Fibroblast of the aortic adventitia (primary cell): ENCODE data around the gene VMAC. TPM values are rescaled to one million over a fixed set of nuclear protein-coding genes. Genes with fewer than 3 reads are reported as not detected.

ENCODE experiments used
- DNase-seq: peaks from one replicate; pipeline ENCODE4 v3.0.0-alpha.2; 2010; ENCODE audit warnings: low read depth
- H3K4me3 ChIP-seq: 2 replicates; pipeline ENCODE4 v1.5.1; 2011; ENCODE audit warnings: low read depth, mild to moderate bottlenecking, control low read depth, low read length, moderate library complexity
- total RNA-seq: library from RNA; depleted of rRNA; stranded (reverse); fragments of >200 nt; gene quantifications from 2 replicates; pipeline ENCODE4 v1.2.3, GENCODE V29; 2012; ENCODE audit warnings: low replicate concordance
- TF ChIP-seq, protein P1 (sequence below): IDR thresholded peaks from 2 replicates; pipeline ENCODE4 v1.5.1; 2011; ENCODE audit warnings: mild to moderate bottlenecking, low read length, control low read depth, inconsistent platforms; ENCODE audit not compliant: insufficient read depth

Gene VMAC
- total RNA-seq, 1 donor = 5.6 TPM

DNA sequence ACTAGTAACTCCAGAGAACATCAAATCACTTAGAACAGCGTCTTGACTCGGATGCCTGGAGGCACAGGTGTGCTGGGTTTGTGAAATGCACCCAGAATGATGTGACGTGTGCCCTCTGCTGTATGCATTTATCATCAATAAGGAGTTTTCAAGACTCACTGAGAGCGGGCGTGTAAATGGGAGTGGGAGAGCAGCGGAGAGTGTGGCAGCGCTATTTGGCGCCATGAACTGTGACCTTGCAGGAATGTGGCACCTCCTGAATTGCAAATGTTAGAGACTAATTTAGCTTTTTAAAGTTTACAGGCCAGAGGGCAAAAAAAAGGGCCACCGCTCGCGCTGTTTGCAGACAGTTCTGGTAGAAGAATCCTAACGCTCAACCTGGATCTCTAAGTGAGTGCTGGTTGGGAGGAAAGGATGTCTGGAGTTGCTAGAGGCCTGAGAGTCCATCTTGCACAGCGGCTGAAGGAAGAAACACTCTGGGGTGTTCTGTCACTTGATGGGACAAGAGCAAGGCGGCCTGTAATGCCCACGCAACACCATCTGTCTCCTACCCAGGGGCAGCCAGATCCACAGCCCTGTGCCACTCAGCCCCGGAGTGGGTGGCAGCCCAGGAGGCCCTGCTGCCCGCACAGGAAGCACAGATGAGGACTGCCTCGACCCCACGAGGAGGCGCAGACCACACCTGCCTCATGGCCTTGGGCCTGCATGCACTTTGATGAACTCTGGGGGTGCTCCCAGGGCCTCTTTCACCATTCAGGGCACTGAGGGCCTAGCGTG lies 53.6 kb downstream of the VMAC start:
- H3K4me3 ChIP-seq = no peak overlapping the region
- DNase-seq = no peak
- TF ChIP-seq, protein P1, sequence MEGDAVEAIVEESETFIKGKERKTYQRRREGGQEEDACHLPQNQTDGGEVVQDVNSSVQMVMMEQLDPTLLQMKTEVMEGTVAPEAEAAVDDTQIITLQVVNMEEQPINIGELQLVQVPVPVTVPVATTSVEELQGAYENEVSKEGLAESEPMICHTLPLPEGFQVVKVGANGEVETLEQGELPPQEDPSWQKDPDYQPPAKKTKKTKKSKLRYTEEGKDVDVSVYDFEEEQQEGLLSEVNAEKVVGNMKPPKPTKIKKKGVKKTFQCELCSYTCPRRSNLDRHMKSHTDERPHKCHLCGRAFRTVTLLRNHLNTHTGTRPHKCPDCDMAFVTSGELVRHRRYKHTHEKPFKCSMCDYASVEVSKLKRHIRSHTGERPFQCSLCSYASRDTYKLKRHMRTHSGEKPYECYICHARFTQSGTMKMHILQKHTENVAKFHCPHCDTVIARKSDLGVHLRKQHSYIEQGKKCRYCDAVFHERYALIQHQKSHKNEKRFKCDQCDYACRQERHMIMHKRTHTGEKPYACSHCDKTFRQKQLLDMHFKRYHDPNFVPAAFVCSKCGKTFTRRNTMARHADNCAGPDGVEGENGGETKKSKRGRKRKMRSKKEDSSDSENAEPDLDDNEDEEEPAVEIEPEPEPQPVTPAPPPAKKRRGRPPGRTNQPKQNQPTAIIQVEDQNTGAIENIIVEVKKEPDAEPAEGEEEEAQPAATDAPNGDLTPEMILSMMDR = no peak

DNA sequence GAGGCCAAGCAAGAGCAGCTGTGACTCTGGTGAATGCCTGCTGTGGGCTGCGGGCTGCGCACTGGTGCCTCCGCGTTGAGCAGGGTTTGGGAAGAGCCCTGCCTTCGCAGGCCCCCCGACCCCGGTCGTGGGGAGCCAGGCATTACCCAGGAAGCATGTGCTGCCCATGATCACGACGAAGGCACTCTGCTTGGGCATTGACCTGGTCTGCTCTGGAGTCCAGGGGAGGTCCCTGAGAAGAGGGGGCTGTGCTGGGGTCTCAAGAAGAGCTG lies 54.1 kb downstream of the VMAC start:
- TF ChIP-seq, protein P1 = no peak
- DNase-seq = no peak
- no peak overlapping the region for H3K4me3 ChIP-seq

DNA sequence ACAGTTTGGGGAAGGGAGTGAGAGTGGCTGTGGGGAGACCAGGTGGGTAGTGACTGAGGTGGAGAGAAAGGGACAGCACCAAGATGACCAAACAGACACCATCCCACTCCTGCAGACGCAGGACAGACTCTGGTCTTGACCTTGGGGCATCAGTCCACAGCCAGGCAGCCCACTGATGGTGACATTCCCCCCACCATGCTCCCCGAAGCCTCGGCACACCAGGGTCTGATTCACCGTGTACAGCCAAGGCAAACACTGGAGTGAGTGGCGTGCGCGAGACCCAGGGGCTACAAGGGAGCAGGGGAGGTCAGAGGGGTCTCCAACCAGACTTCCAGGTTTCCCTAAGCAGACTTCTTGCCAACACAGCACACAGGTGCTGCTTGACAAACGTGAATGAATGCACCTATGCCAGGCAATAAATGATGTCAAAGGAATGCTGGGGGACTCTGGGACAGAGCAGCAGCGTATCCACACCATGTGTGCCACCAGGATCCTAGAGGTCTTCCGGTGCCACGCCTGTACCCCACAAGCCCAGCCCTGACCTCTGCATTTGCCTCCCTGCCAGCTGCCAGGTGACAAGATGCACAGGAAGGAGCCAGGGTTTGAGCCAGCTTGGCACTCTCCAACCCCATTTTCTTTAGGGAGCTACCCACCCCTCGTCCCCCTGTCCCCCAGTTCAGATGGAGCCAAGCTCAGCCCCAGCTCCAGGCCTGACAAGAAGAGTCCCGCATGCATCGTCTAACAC lies 54.8 kb downstream of the VMAC start:
- TF ChIP-seq, protein P1 = no peak
- no peak for DNase-seq
- H3K4me3 ChIP-seq = no peak overlapping the region

Other genes with a start within 250 kb of the VMAC start
- 15.4 and 31.1 TPM in 2 replicates for gene MICOS13, start 224.4 kb upstream of the VMAC start, total RNA-seq
- gene HSD11B1L, start 223.8 kb upstream of the VMAC start, total RNA-seq = 10.8 and 17.2 TPM in 2 replicates
- 87.7 and 296 TPM in 2 replicates for gene RPL36, start 214.6 kb upstream of the VMAC start, total RNA-seq
- 80.3 and 130 TPM in 2 replicates for gene LONP1, start 184.7 kb upstream of the VMAC start, total RNA-seq
- gene CATSPERD, start 184.2 kb upstream of the VMAC start, total RNA-seq = not detected in 2 replicates
- gene PRR22, start 120.1 kb upstream of the VMAC start, total RNA-seq = 0.09 and 1.1 TPM in 2 replicates
- 16.9 and 82.9 TPM in 2 replicates for gene DUS3L, start 113.7 kb upstream of the VMAC start, total RNA-seq
- 0.09 TPM in 1 of 2 replicates, not detected in the other for gene NRTN, start 99.8 kb upstream of the VMAC start, total RNA-seq
- not detected in 2 replicates for gene FUT6, start 65.2 kb upstream of the VMAC start, total RNA-seq
- gene FUT3, start 53.4 kb upstream of the VMAC start, total RNA-seq = not detected in 2 replicates
- gene FUT5, start 34.3 kb upstream of the VMAC start, total RNA-seq = not detected in 2 replicates
- 172 and 261 TPM in 2 replicates for gene NDUFA11, start 1.1 kb upstream of the VMAC start, total RNA-seq
- 3.5 and 8.5 TPM in 2 replicates for gene CAPS, start 9.4 kb downstream of the VMAC start, total RNA-seq
- 41.4 and 58.0 TPM in 2 replicates for gene RANBP3, start 73.3 kb downstream of the VMAC start, total RNA-seq
- gene RFX2, start 205.6 kb downstream of the VMAC start, total RNA-seq = 10.7 and 14.2 TPM in 2 replicates
- gene ACSBG2, start 230.8 kb downstream of the VMAC start, total RNA-seq = 0.18 TPM in 1 of 2 replicates, not detected in the other